ENCODE data around the gene NOTCH2. TPM values are rescaled to one million over a fixed set of nuclear protein-coding genes. Genes with fewer than 3 reads are reported as not detected.

NOTCH2 gene
- total RNA-seq, 1 experiment from 2014 or later, result 62.9 TPM

GRCh38 chr1:119893238-119893791, 176.1 kb downstream of the NOTCH2 start:
- DNase-seq (ENCODE audit: low read depth, low spot score) (no peak), ATAC-seq (no peak)
- Histone ChIP-seq H3K36me3 (ENCODE audit: control insufficient read depth in 1 of 2, insufficient read depth in 2 of 2, low read length in 2 of 2) (no peaks in the 10 kb centered on the region), H3K9me3 (ENCODE audit: control insufficient read depth in 1 of 2, insufficient read depth in 1 of 2, low read depth in 1 of 2, low read length in 2 of 2) (no peaks in the 10 kb centered on the region), H2AFZ (ENCODE audit: low read depth, low read length, poor library complexity, severe bottlenecking) (no peak overlapping the region), H3K27me3 (ENCODE audit: insufficient read depth, low read length) (0 out of 2 replicates have a peak, but pooled peaks cover 2% of the 10 kb centered on the region), H3K4me2 (ENCODE audit: low read length) (no peak overlapping the region), H3K9me2 (ENCODE audit: insufficient read depth) (no peaks in the 10 kb centered on the region), H3K9ac (ENCODE audit: low read length) (no peak overlapping the region), H3K4me1 (ENCODE audit: control insufficient read depth in 1 of 2, insufficient read depth in 2 of 2, low read length in 2 of 2) (no peaks in the 10 kb centered on the region), H3K4me3 (replicated peaks in 1 of 2; ENCODE audit: low read depth in 1 of 2, low read length in 2 of 2) (no peak overlapping the region), H3K79me2 (ENCODE audit: insufficient read depth, low read length) (no peaks in the 10 kb centered on the region), H4K20me1 (ENCODE audit: insufficient read depth) (no peaks in the 10 kb centered on the region), H3K27ac (ENCODE audit: low read depth, low read length) (no peak overlapping the region)
- RAD21 ChIA-PET (ENCODE audit: low non-redundant PET in 1 of 2, low total read pairs in 2 of 2, uncharacterized antibody in 2 of 2, unreplicated experiment in 2 of 2), result no interaction called here
- TF ChIP-seq SIN3A (IDR thresholded peaks at IDR 0.05; ENCODE audit: low read depth) (no peak), JUND (IDR thresholded peaks at IDR 0.05) (no peak), ELF1 (IDR thresholded peaks at IDR 0.05; ENCODE audit: borderline replicate concordance, low read depth) (no peak), EZH2 (IDR thresholded peaks at IDR 0.05) (no peak), SRF (IDR thresholded peaks at IDR 0.05; ENCODE audit: low read depth) (no peak), EGR1 (IDR thresholded peaks at IDR 0.05; ENCODE audit: low read depth) (no peak), CBX3 (IDR thresholded peaks at IDR 0.05; ENCODE audit: low read depth) (no peak), POLR2AphosphoS5 (IDR thresholded peaks at IDR 0.05; ENCODE audit: low read depth, low read length) (no peak), CEBPB (IDR thresholded peaks at IDR 0.05; ENCODE audit: low read depth) (no peak), POLR2A (IDR thresholded peaks at IDR 0.05; ENCODE audit: borderline replicate concordance, extremely low read depth, insufficient read depth, insufficient read length) (no peak), ZNF274 (IDR thresholded peaks at IDR 0.05; ENCODE audit: low read depth, low read length) (no peak), EZH2phosphoT487 (IDR thresholded peaks at IDR 0.05; ENCODE audit: borderline replicate concordance) (no peak), YY1 (IDR thresholded peaks at IDR 0.05; ENCODE audit: extremely low read depth, insufficient replicate concordance, low read depth, low read length) (no peak), TCF7L2 (IDR thresholded peaks at IDR 0.05; ENCODE audit: borderline replicate concordance, extremely low read depth, insufficient read depth, insufficient read length) (no peak)
- BruUV-seq (replicated peaks), result no TSS peak
- intact Hi-C loops (cut with micrococcal nuclease), result no loop called here
- CTCF ChIA-PET, result interaction anchor here (1.5 kb wide), 1 partner anchor 9 kb away, joined by 3 read pairs; no protein-coding TSS in a partner anchor
- POLR2A ChIA-PET, result no interaction called here

Data from HCT116 (cell line).